NK-92 (cell line): ENCODE measurements around the gene PTPN4.
"Not testable (repeated sequence)": the region's sequence is repeated elsewhere in the genome, so short reads cannot be mapped to it uniquely, and the experiment has no call there.

Source experiments
- DNase-seq: peaks from one replicate; lab custom pipeline; 2025; ENCODE audit not compliant: unreplicated experiment; lab: John Stamatoyannopoulos, UW

Gene PTPN4

DNA sequence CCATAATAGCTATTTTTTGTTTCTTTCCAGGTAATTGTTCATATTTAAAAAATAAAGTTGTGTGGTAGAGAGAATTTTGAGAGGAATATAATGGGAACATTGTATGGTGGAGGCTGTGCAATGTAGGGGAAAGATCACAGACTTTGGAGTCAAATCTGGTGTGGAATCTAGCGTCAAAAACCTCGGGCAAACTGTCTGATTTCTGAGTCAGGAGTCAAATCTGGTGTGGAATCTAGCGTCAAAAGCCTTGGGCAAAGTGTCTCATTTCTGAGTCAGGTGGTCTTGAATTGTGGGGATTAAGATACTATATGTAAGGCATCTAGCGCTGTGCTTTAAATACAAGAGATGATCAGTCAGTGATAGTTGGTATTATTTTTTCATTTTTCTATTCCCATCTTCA is 5.1 kb downstream of the PTPN4 start:
- DNase-seq, result no peak

DNA sequence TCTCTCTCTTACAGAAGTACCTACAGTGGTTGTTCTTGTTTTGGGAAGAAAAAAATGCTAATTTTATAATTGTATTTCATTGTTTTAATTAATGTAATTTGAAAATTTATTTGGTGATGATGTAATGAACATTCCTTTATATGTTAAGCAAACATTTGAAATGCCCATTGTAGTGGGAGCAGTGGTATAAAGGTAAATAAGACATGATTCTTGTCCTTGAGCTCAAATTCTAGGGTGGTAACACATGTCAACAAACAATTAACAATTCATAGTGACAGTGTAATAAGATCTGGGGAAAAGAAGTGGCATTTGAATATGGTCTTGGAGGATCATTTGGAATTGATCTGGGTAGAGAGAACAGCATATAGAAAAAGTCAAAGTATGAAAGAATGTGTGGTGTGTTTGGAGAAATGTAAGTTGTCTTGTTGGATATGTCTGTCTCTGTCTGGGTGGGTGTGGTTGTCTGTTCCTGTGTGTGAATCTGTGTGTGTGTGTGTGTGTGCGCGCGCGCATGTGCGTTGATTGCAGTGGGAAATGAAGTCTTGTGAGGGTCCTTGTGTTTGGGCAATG is 5.8 kb downstream of the PTPN4 start:
- DNase-seq, result no peak

- no peak for DNase-seq
Observed at GRCh38 chr2:119766944-119767343, 7.2 kb downstream of the PTPN4 start.

- DNase-seq, result no peak
Observed at GRCh38 chr2:119768742-119769141, 9.0 kb downstream of the PTPN4 start.

DNA sequence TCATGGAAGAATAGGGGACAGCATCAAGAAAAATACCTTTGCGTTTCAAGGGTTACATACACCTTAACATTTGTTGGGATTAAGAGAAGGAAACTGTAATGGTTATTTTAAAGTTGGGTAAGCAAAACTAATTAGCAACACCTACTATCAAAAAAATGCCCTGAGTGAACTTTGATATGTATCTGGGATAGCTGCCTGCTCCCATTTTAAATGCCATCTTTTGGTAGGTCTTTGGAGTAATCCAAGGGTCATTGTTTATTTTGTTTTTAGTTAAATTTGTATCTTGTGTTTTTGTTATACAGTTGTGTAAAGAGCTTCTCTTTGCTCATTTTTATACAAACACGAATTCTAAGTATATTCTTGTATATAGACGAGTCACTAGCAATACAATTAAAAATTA is 9.9 kb downstream of the PTPN4 start:
- DNase-seq, result no peak

DNA sequence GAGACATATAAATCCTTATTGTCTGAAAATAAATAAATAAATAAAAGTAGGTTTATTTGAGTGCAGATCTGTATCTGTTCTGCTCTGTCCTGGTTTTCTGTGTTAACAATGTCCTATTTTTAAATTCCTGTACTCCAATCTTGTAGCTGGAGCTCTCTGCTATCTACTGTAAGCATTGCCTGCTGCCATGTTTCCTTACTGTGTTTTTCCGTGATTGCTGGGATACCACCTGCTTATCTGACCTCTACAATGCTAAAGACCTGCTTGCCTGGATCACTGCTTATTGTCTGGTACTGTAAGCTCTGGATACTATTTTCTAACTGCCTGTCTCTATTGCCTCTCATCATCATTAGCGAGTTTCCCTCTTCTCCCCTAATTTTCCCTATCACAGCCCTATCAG is 11.6 kb downstream of the PTPN4 start:
- DNase-seq, result no peak

- no peak for DNase-seq
Observed at GRCh38 chr2:119772128-119772527, 12.4 kb downstream of the PTPN4 start.

GRCh38 chr2:119772767-119773166 is 13.0 kb downstream of the PTPN4 start:
- DNase-seq, result no peak

DNA sequence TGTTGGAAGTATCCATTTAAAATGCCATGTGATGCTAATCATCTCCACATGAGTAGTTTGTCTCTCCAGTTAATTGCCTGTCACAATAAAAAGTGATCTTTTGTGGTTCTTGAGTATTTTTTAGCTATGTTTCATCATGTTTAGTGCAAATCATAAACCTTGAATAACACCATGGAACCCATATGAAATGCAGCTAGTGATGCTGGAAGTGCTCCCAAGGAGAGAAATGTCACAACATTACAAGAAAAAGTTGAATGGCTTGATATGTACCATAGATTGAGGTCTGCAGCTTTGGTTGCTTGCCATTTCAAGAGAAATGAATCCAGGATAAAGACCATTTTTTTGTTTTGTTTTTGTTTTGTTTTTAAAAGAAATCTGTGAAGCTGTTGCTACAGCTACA is 14.3 kb downstream of the PTPN4 start:
- DNase-seq, result no peak

DNA sequence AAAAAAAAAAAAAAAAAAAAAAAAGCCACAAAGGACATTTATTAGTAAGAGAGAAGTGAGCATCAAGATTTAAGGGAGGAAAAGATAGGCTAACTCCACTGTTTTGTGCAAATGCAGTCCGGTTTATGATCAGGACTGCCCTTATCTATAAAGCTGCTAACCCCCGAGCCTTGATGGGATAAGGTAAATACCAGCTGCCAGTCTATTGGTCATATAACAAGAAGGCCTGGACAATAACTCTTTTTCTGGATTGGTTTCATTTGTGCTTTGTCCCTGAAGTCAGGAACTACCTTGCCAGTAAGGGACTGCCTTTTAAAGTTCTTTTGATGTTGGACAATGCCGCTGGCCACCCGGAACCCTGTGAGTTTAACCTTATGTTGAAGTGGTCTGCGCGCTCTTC is 15.4 kb downstream of the PTPN4 start:
- DNase-seq, result no peak

GRCh38 chr2:119782308-119783027 is 22.7 kb downstream of the PTPN4 start:
- DNase-seq, result no peak

DNA sequence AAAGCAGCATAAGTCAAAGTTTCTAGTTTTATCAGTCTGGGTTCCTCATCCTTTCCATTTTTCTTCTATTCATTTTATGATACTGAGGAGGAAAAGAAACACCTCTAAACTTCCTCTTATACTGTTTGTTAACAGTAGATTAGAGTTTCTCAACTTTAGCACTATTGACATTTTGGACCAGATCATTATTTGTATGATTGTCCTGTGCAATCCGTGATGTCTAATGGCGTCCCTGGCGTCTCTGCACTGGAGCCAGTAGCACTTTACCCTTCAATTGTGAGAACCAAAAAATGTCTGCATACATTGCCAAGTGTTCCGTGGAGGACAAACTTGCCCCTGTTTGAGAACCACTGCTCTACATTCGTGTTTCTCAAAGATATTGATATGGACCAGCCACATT is 25.2 kb downstream of the PTPN4 start:
- DNase-seq, result no peak

- no peak for DNase-seq
Observed at GRCh38 chr2:119786295-119786694, 26.6 kb downstream of the PTPN4 start.

- no peak for DNase-seq
Observed at GRCh38 chr2:119788752-119789151, 29.0 kb downstream of the PTPN4 start.

DNA sequence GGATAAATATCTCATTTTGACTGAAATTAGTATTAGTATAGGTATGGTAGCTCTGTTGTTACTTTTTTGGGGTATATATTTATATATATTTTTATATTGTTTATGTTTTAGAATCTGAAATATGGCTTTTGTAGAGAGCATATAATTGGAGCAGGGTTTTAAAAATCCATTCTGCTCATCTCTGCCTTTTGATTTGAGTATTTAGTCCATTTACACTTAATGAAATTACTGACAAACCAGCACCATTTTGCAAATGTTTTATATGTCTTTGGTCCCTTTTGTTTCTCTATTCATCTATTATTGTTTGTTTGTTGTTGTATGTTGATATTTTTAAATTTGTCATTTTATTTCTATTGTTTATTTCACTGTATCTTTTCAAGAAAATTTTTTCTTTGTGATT is 30.7 kb downstream of the PTPN4 start:
- no peak for DNase-seq

- no peak for DNase-seq
Observed at GRCh38 chr2:119792907-119793312, 33.2 kb downstream of the PTPN4 start.

- no peak for DNase-seq
Observed at GRCh38 chr2:119794237-119794636, 34.5 kb downstream of the PTPN4 start.

GRCh38 chr2:119795309-119796303 is 35.9 kb downstream of the PTPN4 start:
- no peak for DNase-seq

DNA sequence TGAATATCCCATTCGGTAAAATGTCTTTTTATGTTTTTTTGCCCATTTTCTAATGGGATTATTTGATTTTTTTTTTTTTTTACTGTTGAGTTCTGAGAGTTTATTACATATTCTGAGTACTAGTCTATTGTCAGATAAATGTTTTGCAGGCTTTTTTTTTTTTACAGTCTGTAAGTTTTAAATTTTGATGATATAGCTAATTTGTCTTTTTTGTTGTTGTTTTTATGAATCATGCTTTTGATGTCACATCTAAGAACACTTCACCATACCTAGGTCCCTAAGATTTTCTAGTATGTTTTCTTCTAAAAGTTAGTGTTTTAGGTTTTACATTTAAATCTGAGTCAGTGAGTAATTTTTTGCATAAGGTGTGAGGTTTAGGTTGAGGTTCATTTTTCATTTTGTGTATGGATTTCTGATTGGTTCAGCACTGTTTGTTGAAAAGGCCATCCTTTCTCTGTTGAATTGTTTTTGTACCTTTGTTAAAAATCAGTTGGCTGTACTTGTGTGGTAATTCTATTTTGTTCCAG is 40.7 kb downstream of the PTPN4 start:
- no peak for DNase-seq

DNA sequence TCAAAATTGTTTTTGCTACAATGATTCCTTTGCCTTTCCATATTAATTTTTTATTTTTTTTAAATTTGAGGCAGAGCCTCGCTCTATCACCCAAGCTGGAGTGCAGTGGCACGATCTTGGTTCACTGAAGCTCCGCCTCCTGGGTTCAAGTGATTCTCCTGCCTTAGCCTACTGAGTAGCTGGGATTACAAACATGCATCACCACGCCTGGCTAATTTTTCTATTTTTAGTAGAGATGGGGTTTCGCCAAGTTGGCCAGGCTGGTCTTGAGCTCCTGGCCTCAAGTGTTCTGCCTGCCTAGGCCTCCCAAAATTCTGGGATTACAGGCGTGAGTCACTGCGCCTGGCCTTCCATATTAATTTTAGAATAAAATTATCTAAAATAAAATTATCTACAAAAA is 41.3 kb downstream of the PTPN4 start:
- no peak for DNase-seq

DNA sequence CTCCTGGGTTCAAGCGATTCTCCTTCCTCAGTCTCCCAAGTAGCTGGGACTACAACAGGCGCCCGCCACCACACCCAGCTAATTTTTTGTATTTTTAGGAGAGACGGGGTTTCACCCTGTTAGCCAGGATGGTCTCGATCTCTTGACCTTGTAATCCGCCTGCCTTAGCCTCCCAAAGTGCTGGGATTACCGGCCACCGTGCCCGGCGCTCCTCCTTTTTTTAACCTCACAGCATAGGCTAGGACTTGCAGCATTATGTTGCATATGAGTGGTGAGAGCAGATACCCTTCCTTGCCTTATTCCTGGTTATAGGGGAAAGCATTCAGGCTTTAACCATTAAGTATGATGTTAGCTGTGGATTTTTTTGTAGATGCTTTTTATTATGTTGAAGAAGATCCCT is 42.3 kb downstream of the PTPN4 start:
- DNase-seq, result not testable (repeated sequence)

GRCh38 chr2:119803101-119803500 is 43.4 kb downstream of the PTPN4 start:
- no peak for DNase-seq
